Esophagus muscularis mucosa (tissue), 4 donors: ENCODE measurements around the gene ELAVL4. TPM values are rescaled to one million over a fixed set of nuclear protein-coding genes. Genes with fewer than 3 reads are reported as not detected.
"Not testable (repeated sequence)": the region's sequence is repeated elsewhere in the genome, so short reads cannot be mapped to it uniquely, and the experiment has no call there.

Experiments used
- DNase-seq: peaks from one replicate; pipeline ENCODE4 v3.0.0-alpha.2; 2017; ENCODE audit errors: extremely low spot score
- H3K27ac ChIP-seq, 4 donors: fragments of 200-600 bp; sonication (generic); replicated peaks in 1 of 4; 1 replicate in 3 of 4; 2 replicates in 1 of 4; pipeline ENCODE4 v1.5.1; 2016 to 2019; ENCODE audit warnings: mild to moderate bottlenecking in 1 of 4
- H3K27me3 ChIP-seq, 4 donors: fragments of 200-600 bp; sonication (generic); one replicate each; pipeline versions ENCODE4 v1.5.1 to v1.6.0; 2016 to 2019
- H3K36me3 ChIP-seq, 4 donors: fragments of 200-600 bp; sonication (generic); one replicate each; pipeline ENCODE4 v1.5.1; 2016 to 2019
- H3K4me1 ChIP-seq, 4 donors: fragments of 200-600 bp; sonication (generic); one replicate each; pipeline ENCODE4 v1.5.1; 2016 to 2019
- H3K4me3 ChIP-seq, 4 donors: fragments of 200-600 bp; sonication (generic); 1 replicate in 2 of 4; 2 replicates in 2 of 4; pipeline ENCODE4 v1.5.1; 2016 to 2019; ENCODE audit warnings: mild to moderate bottlenecking in 4 of 4, moderate library complexity in 1 of 4
- H3K9me3 ChIP-seq, 4 donors: fragments of 200-600 bp; sonication (generic); 1 replicate in 3 of 4; 2 replicates in 1 of 4; pipeline ENCODE4 v1.5.1; 2016 to 2019
- CTCF ChIP-seq, 3 experiments: fragments of 200-600 bp in 2 of 3; fragments of 450-650 bp in 1 of 3; sonication (generic) in 2 of 3; IDR thresholded peaks; one replicate each; pipeline ENCODE4 v1.5.1; 2017 to 2019; ENCODE audit warnings: antibody characterized with exemption in 3 of 3, mild to moderate bottlenecking in 2 of 3, moderate library complexity in 1 of 3
- EP300 ChIP-seq: sonication (generic); formaldehyde crosslinking; IDR thresholded peaks from one replicate; pipeline ENCODE4 v1.6.1; 2017; ENCODE audit warnings: antibody characterized with exemption
- POLR2A ChIP-seq: fragments of 450-650 bp; IDR thresholded peaks from one replicate; pipeline ENCODE4 v1.6.1; 2017; ENCODE audit warnings: antibody characterized with exemption, moderate library complexity, mild to moderate bottlenecking, low read depth
- POLR2AphosphoS5 ChIP-seq, 2 donors: sonication (generic); formaldehyde crosslinking; IDR thresholded peaks; one replicate each; pipeline ENCODE4 v1.6.1; 2017; ENCODE audit warnings: antibody characterized with exemption in 2 of 2
- WGBS: methylation state at CpG from one replicate; pipeline ENCODE4 v1.1.5; 2018; 5-methylcytosine and 5-hydroxymethylcytosine counted together
- intact Hi-C: fragments of 100-400 bp; cut with DNase I; formaldehyde crosslinking; loops from one replicate; pipeline ENCODE4 v1.15.1; 2023
- total RNA-seq, 4 donors: library from RNA; depleted of rRNA; stranded (reverse); fragments of >200 nt; gene quantifications; one replicate each; pipeline versions ENCODE4 v1.1.0 to v1.2.1, GENCODE V29; 2016

The ELAVL4 gene
- total RNA-seq, 4 donors from 2014 or later: 0.40 to 2.2 (median 1.1) TPM

DNA sequence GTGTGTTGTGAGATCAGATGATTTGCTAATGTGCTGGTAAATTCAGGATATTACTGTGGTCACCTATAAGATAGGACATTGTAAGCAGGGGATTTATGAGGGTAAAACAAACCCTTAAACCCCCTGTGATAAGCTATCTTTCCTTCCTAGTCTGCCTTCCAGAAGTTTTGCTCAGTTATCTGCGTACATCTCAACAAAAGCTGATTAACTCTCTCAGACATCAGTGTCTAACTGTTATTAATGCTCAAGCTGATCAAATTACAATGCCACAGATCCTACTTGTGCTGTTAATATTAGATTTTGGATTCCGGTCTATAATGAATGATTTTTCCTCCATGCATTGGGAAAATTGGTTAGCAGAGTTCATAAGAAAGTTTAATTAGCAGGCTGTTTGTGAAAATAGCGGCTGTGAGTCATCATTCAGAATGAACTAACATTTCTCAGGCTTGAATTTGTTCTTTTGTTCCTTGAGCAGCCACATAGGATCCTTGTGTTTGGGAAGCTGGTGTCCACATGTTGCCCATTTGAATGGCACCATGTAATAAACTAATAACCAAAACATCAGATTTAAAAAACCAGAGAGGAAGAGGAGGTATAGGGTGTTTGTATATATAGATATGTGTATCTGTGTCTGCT is 48.7 kb downstream of the ELAVL4 start:
- 77% methylated on average over 3 of the region's 3 CpGs for WGBS
- H3K9me3 ChIP-seq: no peaks in the 10 kb centered on the region

GRCh38 chr1:50158421-50158820 is 49.7 kb downstream of the ELAVL4 start:
- intact Hi-C loops: no loop called here
- DNase-seq: no peak
- TF ChIP-seq EP300: no peak
- no peak for TF ChIP-seq POLR2AphosphoS5 (IDR thresholded peaks at IDR 0.05)
- no peak for TF ChIP-seq POLR2A
- no peak for TF ChIP-seq CTCF (IDR thresholded peaks at IDR 0.05)
- H3K27me3 ChIP-seq: no peaks in the 10 kb centered on the region
- H3K4me1 ChIP-seq: no peaks in the 10 kb centered on the region
- WGBS: 88% methylated on average over 1 of the region's 1 CpG
- H3K4me3 ChIP-seq: no peak overlapping the region
- no peak overlapping the region for H3K27ac ChIP-seq
- H3K36me3 ChIP-seq: no peaks in the 10 kb centered on the region
- H3K9me3 ChIP-seq: no peaks in the 10 kb centered on the region

More for the DNA sequence above, 48.7 kb downstream of the ELAVL4 start:
- H3K4me1 ChIP-seq: no peaks in the 10 kb centered on the region
- H3K27ac ChIP-seq: no peak overlapping the region
- TF ChIP-seq EP300 (no peak), CTCF (IDR thresholded peaks at IDR 0.05) (no peak), POLR2A (no peak), POLR2AphosphoS5 (IDR thresholded peaks at IDR 0.05) (no peak)
- H3K36me3 ChIP-seq: no peaks in the 10 kb centered on the region
- no peaks in the 10 kb centered on the region for H3K27me3 ChIP-seq
- intact Hi-C loops: no loop called here
- no peak overlapping the region for H3K4me3 ChIP-seq
- no peak for DNase-seq

GRCh38 chr1:50163680-50164079 is 55.0 kb downstream of the ELAVL4 start:
- Histone ChIP-seq H3K4me3 (no peak overlapping the region), H3K4me1 (no peaks in the 10 kb centered on the region), H3K27me3 (no peaks in the 10 kb centered on the region), H3K36me3 (no peaks in the 10 kb centered on the region), H3K9me3 (no peaks in the 10 kb centered on the region), H3K27ac (no peak overlapping the region)
- WGBS: 80% methylated on average over 4 of the region's 4 CpGs
- DNase-seq: no peak
- TF ChIP-seq POLR2AphosphoS5 (IDR thresholded peaks at IDR 0.05): no peak
- TF ChIP-seq POLR2A: no peak
- no peak for TF ChIP-seq EP300
- no peak for TF ChIP-seq CTCF (IDR thresholded peaks at IDR 0.05)
- intact Hi-C loops: no loop called here

GRCh38 chr1:50166351-50166750 is 57.6 kb downstream of the ELAVL4 start:
- 100% methylated on average over 1 of the region's 1 CpG for WGBS

DNA sequence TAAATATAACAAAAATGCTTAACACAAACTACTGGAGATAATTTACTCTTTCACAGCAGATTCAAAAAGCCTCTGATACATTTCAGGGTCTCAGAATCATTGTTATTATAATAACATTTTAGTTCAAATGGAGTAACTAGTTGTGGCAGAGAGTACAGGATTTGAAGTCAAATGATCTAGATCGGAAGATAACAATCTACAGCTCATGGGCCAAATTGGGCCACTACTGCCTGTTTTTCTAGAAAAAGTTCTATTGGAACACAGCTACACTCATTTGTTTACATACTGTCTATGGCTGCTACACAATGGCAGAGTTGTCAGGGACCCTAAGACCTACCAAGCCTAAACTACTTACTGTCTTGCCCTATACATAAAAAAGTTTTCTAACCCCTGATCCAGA is 63.6 kb downstream of the ELAVL4 start:
- no peak for DNase-seq
- H3K27ac ChIP-seq: no peak overlapping the region
- H3K27me3 ChIP-seq: peaks cover 0 to 24% (median 0%) of the 10 kb centered on the region in 4 donors
- no peaks in the 10 kb centered on the region for H3K36me3 ChIP-seq
- intact Hi-C loops: no loop called here
- H3K9me3 ChIP-seq: no peaks in the 10 kb centered on the region
- 91% methylated on average over 1 of the region's 1 CpG for WGBS
- no peak overlapping the region for H3K4me3 ChIP-seq
- no peak for TF ChIP-seq CTCF (IDR thresholded peaks at IDR 0.05)
- TF ChIP-seq POLR2A: no peak
- TF ChIP-seq POLR2AphosphoS5 (IDR thresholded peaks at IDR 0.05): no peak
- no peak for TF ChIP-seq EP300
- no peaks in the 10 kb centered on the region for H3K4me1 ChIP-seq

More at GRCh38 chr1:50166351-50166750, 57.6 kb downstream of the ELAVL4 start:
- H3K4me3 ChIP-seq, H3K9me3 ChIP-seq, intact Hi-C loops, DNase-seq, H3K4me1 ChIP-seq, H3K36me3 ChIP-seq, H3K27ac ChIP-seq, H3K27me3 ChIP-seq: not testable (repeated sequence)
